Retinal pigment epithelial cell (primary cell): ENCODE results near the gene RAI14.
"Not testable (repeated sequence)": the region's sequence is repeated elsewhere in the genome, so short reads cannot be mapped to it uniquely, and the experiment has no call there.

Experiments
- DNase-seq: peaks from one replicate; pipeline ENCODE4 v3.0.0-alpha.2; 2010; ENCODE audit warnings: low read depth
- H3K4me3 ChIP-seq: 2 replicates; pipeline ENCODE4 v1.5.1; 2011; ENCODE audit warnings: mild to moderate bottlenecking, low read length, control low read depth, moderate library complexity
- CTCF ChIP-seq: conservative IDR thresholded peaks from 2 replicates; pipeline ENCODE4 v1.5.1; 2011; ENCODE audit warnings: low read depth, low read length, control low read depth, inconsistent platforms

RAI14 gene

GRCh38 chr5:34755926-34756325, 99.8 kb downstream of the RAI14 start:
- H3K4me3 ChIP-seq, result no peak overlapping the region
- DNase-seq, result no peak
- no peak for TF ChIP-seq CTCF

- DNase-seq, result no peak
These were observed 100.9 kb downstream of the RAI14 start for GRCh38 chr5:34756781-34757624.

DNA sequence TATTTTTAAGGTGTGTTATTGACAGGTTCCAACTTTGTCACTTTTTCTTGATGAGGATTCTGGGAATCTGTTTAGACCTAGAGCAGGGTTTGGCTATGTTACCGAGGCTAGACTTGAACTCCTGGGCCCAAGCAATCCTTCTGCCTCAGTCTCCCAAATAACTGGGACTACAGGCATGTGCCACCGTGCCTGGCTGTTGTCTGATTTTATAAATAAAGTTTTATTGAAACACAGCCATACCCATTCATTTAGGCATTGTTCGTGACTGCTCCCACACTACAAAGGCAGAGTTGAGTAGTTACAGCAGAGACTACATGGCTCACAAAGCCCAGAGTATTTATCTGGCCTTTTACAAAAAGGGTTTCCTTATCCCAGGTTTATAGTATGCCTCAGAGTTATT, 102.4 kb downstream of the RAI14 start:
- DNase-seq, result no peak
- TF ChIP-seq CTCF, result no peak
- H3K4me3 ChIP-seq, result no peak overlapping the region

More at GRCh38 chr5:34756781-34757624, 100.9 kb downstream of the RAI14 start:
- no peak overlapping the region for H3K4me3 ChIP-seq
- TF ChIP-seq CTCF, result no peak

GRCh38 chr5:34759213-34759612, 103.1 kb downstream of the RAI14 start:
- H3K4me3 ChIP-seq, DNase-seq: not testable (repeated sequence)

- DNase-seq, result no peak
- no peak for TF ChIP-seq CTCF
- no peak overlapping the region for H3K4me3 ChIP-seq
These were observed 109.5 kb downstream of the RAI14 start for GRCh38 chr5:34765662-34766061.

DNA sequence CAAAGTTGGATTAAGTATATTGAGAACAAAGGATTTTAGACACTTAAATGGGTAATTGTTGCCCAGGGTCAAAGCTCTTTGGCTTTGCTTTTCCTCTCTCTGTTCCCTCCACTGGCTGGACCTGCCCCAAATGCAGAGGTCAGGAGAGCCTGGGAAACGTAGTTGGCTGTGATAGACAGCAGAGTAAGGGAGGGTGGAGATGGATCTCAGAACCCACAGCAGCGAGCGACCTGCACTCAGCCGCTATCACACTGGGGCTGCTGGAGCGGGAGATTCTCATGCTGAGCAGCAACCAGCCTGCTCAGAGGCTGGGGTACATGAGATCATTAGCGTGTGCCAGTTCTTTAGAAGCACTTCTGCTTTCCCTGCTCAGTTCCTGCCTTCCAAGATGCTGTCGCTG, 111.1 kb downstream of the RAI14 start:
- DNase-seq, result no peak
- TF ChIP-seq CTCF, result no peak
- H3K4me3 ChIP-seq, result no peak overlapping the region

GRCh38 chr5:34770486-34770885, 114.4 kb downstream of the RAI14 start:
- DNase-seq, result no peak
- TF ChIP-seq CTCF, result no peak
- no peak overlapping the region for H3K4me3 ChIP-seq

DNA sequence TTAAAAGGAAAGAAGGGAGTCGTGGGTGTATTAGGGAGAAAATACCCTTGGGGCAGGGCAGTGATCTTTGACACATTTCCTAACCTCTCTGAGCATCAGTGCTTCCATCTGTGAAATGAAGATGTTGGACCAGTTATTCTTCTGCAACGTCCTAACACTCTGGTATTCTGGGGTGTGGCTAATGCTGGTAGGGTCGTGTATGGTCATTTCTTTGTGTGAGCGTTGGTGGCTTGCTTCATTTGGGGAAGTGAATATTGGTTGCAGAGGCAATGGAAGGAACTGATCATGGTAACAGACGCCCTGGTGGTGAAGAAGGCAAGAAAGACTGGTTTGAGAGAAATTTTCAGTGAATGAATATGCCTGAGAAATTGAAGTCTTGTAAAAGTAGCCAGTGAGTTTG, 114.9 kb downstream of the RAI14 start:
- TF ChIP-seq CTCF, result no peak
- DNase-seq, result no peak
- H3K4me3 ChIP-seq, result no peak overlapping the region
